ENCODE data around the gene NEXN. TPM values are rescaled to one million over a fixed set of nuclear protein-coding genes. Genes with fewer than 3 reads are reported as not detected.
A peak's percentile ranks its signal among the peaks of the same experiment; 100 is the strongest.

Gene NEXN
- total and polyA plus RNA-seq, 4 donors = 0.51 to 2.4 (median 1.7) TPM

GRCh38 chr1:77945345-77945744 is 56.9 kb downstream of the NEXN start:
- no peak for DNase-seq (ENCODE audit: low spot score)
- Histone ChIP-seq H3K27ac (ENCODE audit: low read depth in 1 of 2, low read length in 2 of 2) (no peak overlapping the region), H3K4me3 (ENCODE audit: low read depth in 1 of 3, low read length in 3 of 3) (no peak overlapping the region), H3K4me1 (ENCODE audit: control insufficient read depth in 4 of 4, insufficient read depth in 4 of 4, low read length in 3 of 4) (no peaks in the 10 kb centered on the region), H3K9ac (ENCODE audit: low read depth in 1 of 2, low read length in 2 of 2) (no peak overlapping the region), H3K27me3 (ENCODE audit: control insufficient read depth in 4 of 4, insufficient read depth in 4 of 4, low read length in 3 of 4) (no peaks in the 10 kb centered on the region), H3K9me3 (ENCODE audit: control insufficient read depth in 4 of 4, low read length in 3 of 4) (no peaks in the 10 kb centered on the region), H3K36me3 (ENCODE audit: control insufficient read depth in 4 of 4, insufficient read depth in 3 of 4, low read depth in 1 of 4, low read length in 3 of 4) (peaks cover 3 to 51% (median 36%) of the 10 kb centered on the region in 4 donors)
- WGBS = 89% methylated on average over 2 of the region's 2 CpGs
- TF ChIP-seq YY1 (IDR thresholded peaks at IDR 0.05) (no peak), GABPA (IDR thresholded peaks at IDR 0.05 in 1 of 2, conservative IDR thresholded peaks at IDR 0.05 in 1 of 2) (no peak), TAF1 (conservative IDR thresholded peaks at IDR 0.05) (no peak), ATF3 (IDR thresholded peaks at IDR 0.05) (no peak), MAX (IDR thresholded peaks at IDR 0.05) (no peak), REST (IDR thresholded peaks at IDR 0.05) (no peak), EGR1 (IDR thresholded peaks at IDR 0.05; ENCODE audit: low read depth in 2 of 2) (no peak), SP1 (IDR thresholded peaks at IDR 0.05) (no peak), FOXA2 (IDR thresholded peaks at IDR 0.05) (no peak), HNF4G (IDR thresholded peaks at IDR 0.05) (no peak), JUND (IDR thresholded peaks at IDR 0.05) (no peak), HNF4A (conservative IDR thresholded peaks at IDR 0.05) (no peak)

- WGBS = 70% methylated on average over 2 of the region's 2 CpGs
- no peaks in the 10 kb centered on the region for H3K27me3 ChIP-seq (ENCODE audit: control insufficient read depth in 4 of 4, insufficient read depth in 4 of 4, low read length in 3 of 4)
- no peak overlapping the region for H3K4me3 ChIP-seq (ENCODE audit: low read depth in 1 of 3, low read length in 3 of 3)
- H3K36me3 ChIP-seq (ENCODE audit: control insufficient read depth in 4 of 4, insufficient read depth in 3 of 4, low read depth in 1 of 4, low read length in 3 of 4) = peaks cover 9 to 61% (median 43%) of the 10 kb centered on the region in 4 donors
- no peak for DNase-seq (ENCODE audit: low spot score)
- TF ChIP-seq REST (IDR thresholded peaks at IDR 0.05) = no peak
- peak in 1 of 2 donors; percentile 31 for TF ChIP-seq RAD21 (IDR thresholded peaks at IDR 0.05)
- H3K9me3 ChIP-seq (ENCODE audit: control insufficient read depth in 4 of 4, low read length in 3 of 4) = no peaks in the 10 kb centered on the region
- H3K9ac ChIP-seq (ENCODE audit: low read depth in 1 of 2, low read length in 2 of 2) = no peak overlapping the region
- no peaks in the 10 kb centered on the region for H3K4me1 ChIP-seq (ENCODE audit: control insufficient read depth in 4 of 4, insufficient read depth in 4 of 4, low read length in 3 of 4)
- H3K27ac ChIP-seq (ENCODE audit: low read depth in 1 of 2, low read length in 2 of 2) = no peak overlapping the region
Measured at GRCh38 chr1:77948841-77949424, 60.5 kb downstream of the NEXN start.

All from liver (tissue), 9 donors.